Endothelial cell of umbilical vein (primary cell): ENCODE measurements around the gene ZNF775. TPM values are rescaled to one million over a fixed set of nuclear protein-coding genes. Genes with fewer than 3 reads are reported as not detected.

Experiments used
- BruUV-seq: library from RNA; stranded (reverse); fragments of 400-500 nt; replicated peaks from 2 replicates; lab custom pipeline; 2021; lab: Mats Ljungman, UMichigan
- CTCF ChIA-PET: fragments of 300-600, 350-600 bp; sonication (Branson Sonifier 250); formaldehyde crosslinking; loops from one replicate; lab custom pipeline; 2021; ENCODE audit warnings: antibody characterized with exemption, inconsistent platforms; lab: Charles Lee
- POLR2A ChIA-PET: fragments of 300-600, 350-600 bp; sonication (Branson Sonifier 250); formaldehyde crosslinking; loops from one replicate; lab custom pipeline; 2021; ENCODE audit warnings: antibody characterized with exemption, inconsistent platforms; lab: Charles Lee
- DNase-seq: peaks from one replicate; pipeline ENCODE4 v3.0.0-alpha.2; 2011; ENCODE audit warnings: low read depth, low spot score
- FAIRE-seq: peaks from 2 replicates; lab custom pipeline; 2011; peaks lifted over from hg19 to GRCh38; lab: Jason Lieb, UNC
- H2AFZ ChIP-seq: 2 replicates; pipeline ENCODE4 v1.6.0; 2012; ENCODE audit warnings: low read depth, low read length, control low read depth, inconsistent platforms
- H3K27ac ChIP-seq: 2 replicates; pipeline ENCODE4 v1.5.1; 2011; ENCODE audit warnings: low read depth, mild to moderate bottlenecking, control low read depth, low read length, moderate library complexity; ENCODE audit not compliant: insufficient read depth
- H3K27me3 ChIP-seq, 2 experiments: 2 replicates each; pipeline versions ENCODE4 v1.6.0 to v1.6.1; 2011; ENCODE audit warnings: low read length in 2 of 2, mixed read lengths in 1 of 2; ENCODE audit not compliant: control insufficient read depth in 2 of 2, insufficient read depth in 2 of 2
- H3K36me3 ChIP-seq, 2 experiments: 2 replicates in 1 of 2; 3 replicates in 1 of 2; pipeline ENCODE4 v1.5.1; 2011; ENCODE audit warnings: low read length in 2 of 2, mild to moderate bottlenecking in 1 of 2, moderate library complexity in 1 of 2; ENCODE audit not compliant: control insufficient read depth in 2 of 2, insufficient read depth in 2 of 2; ENCODE audit errors: extremely low read depth in 1 of 2
- H3K4me1 ChIP-seq: 3 replicates; pipeline ENCODE4 v1.5.1; 2011; ENCODE audit warnings: mild to moderate bottlenecking, low read length; ENCODE audit not compliant: control insufficient read depth, insufficient read depth; ENCODE audit errors: extremely low read depth
- H3K4me2 ChIP-seq: 2 replicates; pipeline ENCODE4 v1.6.1; 2011; ENCODE audit warnings: low read length, control low read depth, mixed read lengths; ENCODE audit not compliant: insufficient read depth
- H3K4me3 ChIP-seq, 3 experiments: fragments of 200-600 bp in 1 of 3; sonication (generic), shearing (Covaris generic) in 1 of 3; replicated peaks in 1 of 3; 2 replicates each; pipeline ENCODE4 v1.5.1; 2011 to 2016; ENCODE audit warnings: control low read depth in 3 of 3, low read length in 3 of 3, mild to moderate bottlenecking in 2 of 3, inconsistent platforms in 1 of 3, low read depth in 1 of 3, moderate library complexity in 1 of 3; ENCODE audit not compliant: insufficient read depth in 1 of 3
- H3K79me2 ChIP-seq: 2 replicates; pipeline ENCODE4 v1.6.0; 2012; ENCODE audit warnings: low read length, inconsistent platforms; ENCODE audit not compliant: control insufficient read depth, insufficient read depth
- H3K9ac ChIP-seq: replicated peaks from 2 replicates; pipeline ENCODE3; 2011; ENCODE audit warnings: low read length, control low read depth; ENCODE audit not compliant: insufficient read depth; ENCODE audit errors: extremely low read depth
- H3K9me1 ChIP-seq: replicated peaks from 3 replicates; pipeline ENCODE4 v1.6.0; 2011; ENCODE audit warnings: mild to moderate bottlenecking, low read length; ENCODE audit not compliant: control insufficient read depth, insufficient read depth; ENCODE audit errors: extremely low read depth
- H3K9me3 ChIP-seq: replicated peaks from 2 replicates; pipeline ENCODE4 v1.5.1; 2012; ENCODE audit warnings: low read length, inconsistent platforms; ENCODE audit not compliant: control insufficient read depth, insufficient read depth
- H4K20me1 ChIP-seq: replicated peaks from 2 replicates; pipeline ENCODE3; 2011; ENCODE audit warnings: mild to moderate bottlenecking, low read length; ENCODE audit not compliant: control insufficient read depth, insufficient read depth; ENCODE audit errors: extremely low read depth
- CTCF ChIP-seq, 2 donors: IDR thresholded peaks; 1 replicate in 1 of 2; 2 replicates in 1 of 2; pipeline ENCODE4 v1.5.1; 2011; ENCODE audit warnings: low read length in 2 of 2, mild to moderate bottlenecking in 2 of 2, moderate library complexity in 2 of 2, control low read depth in 1 of 2, inconsistent platforms in 1 of 2, low read depth in 1 of 2; ENCODE audit not compliant: insufficient read depth in 1 of 2; ENCODE audit errors: extremely low read depth in 1 of 2
- EZH2 ChIP-seq: IDR thresholded peaks from 2 replicates; pipeline ENCODE4 v1.6.1; 2012; ENCODE audit warnings: borderline replicate concordance, low read depth, mild to moderate bottlenecking, moderate library complexity, low read length, inconsistent platforms; ENCODE audit not compliant: severe bottlenecking
- FOS ChIP-seq: IDR thresholded peaks from 2 replicates; pipeline ENCODE4 v1.6.1; 2011; ENCODE audit warnings: mild to moderate bottlenecking, low read length, moderate library complexity, borderline replicate concordance; ENCODE audit not compliant: insufficient read depth
- GATA2 ChIP-seq: IDR thresholded peaks from 2 replicates; pipeline ENCODE4 v1.7.0; 2011; ENCODE audit warnings: low read depth, mild to moderate bottlenecking, moderate library complexity, mixed read lengths, low read length; ENCODE audit not compliant: insufficient read length, insufficient read depth
- JUN ChIP-seq: IDR thresholded peaks from 2 replicates; pipeline ENCODE4 v1.6.1; 2011; ENCODE audit warnings: borderline replicate concordance, low read depth; ENCODE audit not compliant: insufficient read length, insufficient read depth
- MAX ChIP-seq: IDR thresholded peaks from 2 replicates; pipeline ENCODE4 v1.6.1; 2011; ENCODE audit not compliant: insufficient read depth, insufficient read length
- MYC ChIP-seq: IDR thresholded peaks from one replicate; pipeline ENCODE4 v1.6.1; 2011; ENCODE audit warnings: mild to moderate bottlenecking, low read depth, low read length
- POLR2A ChIP-seq: IDR thresholded peaks from 2 replicates; pipeline ENCODE4 v1.6.1; 2012; ENCODE audit warnings: low read depth, mild to moderate bottlenecking, control low read depth, low read length
- POLR2AphosphoS5 ChIP-seq: IDR thresholded peaks from 2 replicates; pipeline ENCODE4 v1.6.1; 2012; ENCODE audit warnings: low read depth, mild to moderate bottlenecking, control low read depth, low read length, moderate library complexity; ENCODE audit not compliant: insufficient read depth
- dilution Hi-C: fragments of 300-500 bp; cut with MboI; formaldehyde crosslinking; loops from one replicate; pipeline ENCODE4 v1.15.0; 2019; ENCODE audit warnings: low sequenced_read_pairs; ENCODE audit not compliant: extremely low pct_ligation_motif_present
- intact Hi-C: fragments of 100-400 bp; cut with micrococcal nuclease; formaldehyde crosslinking; loops from one replicate; pipeline ENCODE4 v1.10.0; 2022
- polyA plus RNA-seq, 4 experiments: library from polyadenylated mRNA; depleted of rRNA in 3 of 4; stranded (reverse) in 3 of 4; unstranded in 1 of 4; fragments of >200 nt; gene quantifications; 2 replicates each; pipeline versions ENCODE4 v1.2.1 to v1.2.3, GENCODE V29; 2011 to 2012; ENCODE audit warnings: missing spikeins in 1 of 4
- total RNA-seq: library from RNA; stranded (reverse); gene quantifications from 2 replicates; pipeline ENCODE4 v1.2.3, GENCODE V29; 2021

The ZNF775 gene
- total and polyA plus RNA-seq, 2 donors (not counting 3 experiments of a cell fraction or from before 2014, with no cell fraction given) = 5.8 to 8.3 TPM

- BruUV-seq = no TSS peak
- DNase-seq = no peak
Measured at GRCh38 chr7:150367677-150368095, 11.4 kb upstream of the ZNF775 start.

More at GRCh38 chr7:150367677-150368095, 11.4 kb upstream of the ZNF775 start:
- CTCF ChIA-PET = interaction anchor here (0.6 to 2.1 kb wide), 3 partner anchors 13 to 1221 kb away, joined by 3 to 8 read pairs (median 3); no protein-coding TSS in a partner anchor
- dilution Hi-C loops (no loop called here), intact Hi-C loops (loop anchor here (5.0 kb wide), 2 partner anchors 265 to 625 kb away; partner anchors contain the start of genes GIMAP6 and NOS3)
- H3K4me2 ChIP-seq = peak overlapping the region; percentile 78
- no peak for TF ChIP-seq POLR2AphosphoS5
- no peak for TF ChIP-seq MYC
- no peak for TF ChIP-seq MAX
- TF ChIP-seq GATA2 = no peak
- TF ChIP-seq JUN = no peak
- TF ChIP-seq CTCF (IDR thresholded peaks at IDR 0.05; ENCODE audit: extremely low read depth in 1 of 2, insufficient read depth in 1 of 2, low read depth in 1 of 2, low read length in 2 of 2) = no peak
- no peak for TF ChIP-seq EZH2
- peak; percentile 36 for TF ChIP-seq FOS
- no peak for TF ChIP-seq POLR2A
- peak overlapping the region; percentile 84 for H3K9ac ChIP-seq
- peaks cover 39% of the 10 kb centered on the region for H3K79me2 ChIP-seq
- no peaks in the 10 kb centered on the region for H3K27me3 ChIP-seq
- H3K4me1 ChIP-seq = peaks cover 26% of the 10 kb centered on the region
- peak overlapping the region in 1 of 3 experiments; percentile 79 for H3K4me3 ChIP-seq
- H2AFZ ChIP-seq = peak overlapping the region; percentile 76
- no peaks in the 10 kb centered on the region for H4K20me1 ChIP-seq
- POLR2A ChIA-PET = no interaction called here
- H3K36me3 ChIP-seq = peaks cover 9 to 22% of the 10 kb centered on the region in 2 experiments
- H3K27ac ChIP-seq = peak overlapping the region; percentile 57
- H3K9me1 ChIP-seq = no peaks in the 10 kb centered on the region
- no peak for FAIRE-seq
- no peaks in the 10 kb centered on the region for H3K9me3 ChIP-seq
